Karpas-422 (cell line): Measurements from ENCODE around the gene RNU5D-1. TPM values are rescaled to one million over a fixed set of nuclear protein-coding genes. Genes with fewer than 3 reads are reported as not detected.

Experiments used
- DNase-seq: peaks from one replicate; pipeline ENCODE4 v3.0.0-alpha.2; 2015
- H2AFZ ChIP-seq: fragments of 200-600 bp; sonication (generic); 2 replicates; pipeline ENCODE4 v1.6.1; 2014; ENCODE audit warnings: antibody characterized with exemption, low read length, mixed read lengths
- H3K27ac ChIP-seq: fragments of 200-600 bp; sonication (generic); 2 replicates; pipeline ENCODE4 v1.5.1; 2014; ENCODE audit warnings: mild to moderate bottlenecking, low read length, moderate library complexity
- H3K27me3 ChIP-seq: fragments of 200-600 bp; sonication (generic); 2 replicates; pipeline ENCODE4 v1.6.1; 2014; ENCODE audit warnings: low read length, mixed read lengths
- H3K36me3 ChIP-seq: fragments of 200-600 bp; sonication (generic); 2 replicates; pipeline ENCODE4 v1.6.1; 2014; ENCODE audit warnings: low read length, mixed read lengths; ENCODE audit not compliant: insufficient read depth
- H3K4me1 ChIP-seq: fragments of 200-600 bp; sonication (generic); 2 replicates; pipeline ENCODE4 v1.6.1; 2014; ENCODE audit warnings: mild to moderate bottlenecking, low read length, mixed read lengths
- H3K4me2 ChIP-seq: fragments of 200-600 bp; sonication (generic); 2 replicates; pipeline ENCODE4 v1.6.1; 2014; ENCODE audit warnings: low read length, low read depth, mild to moderate bottlenecking; ENCODE audit not compliant: poor library complexity, severe bottlenecking
- H3K4me3 ChIP-seq: fragments of 200-600 bp; sonication (generic); 2 replicates; pipeline ENCODE4 v1.5.1; 2014; ENCODE audit warnings: mild to moderate bottlenecking, antibody characterized with exemption, low read length, mixed read lengths
- H3K79me2 ChIP-seq: fragments of 200-600 bp; sonication (generic); 2 replicates; pipeline ENCODE4 v1.6.1; 2014; ENCODE audit warnings: mild to moderate bottlenecking, low read length, mixed read lengths
- H3K9ac ChIP-seq: fragments of 200-600 bp; sonication (generic); 2 replicates; pipeline ENCODE4 v1.6.0; 2014; ENCODE audit warnings: low read length
- H3K9me2 ChIP-seq: fragments of 200-600 bp; sonication (generic), shearing (Covaris generic); replicated peaks from 2 replicates; pipeline ENCODE4 v1.6.0; 2014; ENCODE audit warnings: mild to moderate bottlenecking, low read length, moderate library complexity; ENCODE audit not compliant: insufficient read depth
- H3K9me3 ChIP-seq: fragments of 300-700, 200-600 bp; sonication (generic); 2 replicates; pipeline ENCODE4 v1.6.1; 2014; ENCODE audit warnings: low read length, mixed read lengths
- H4K20me1 ChIP-seq: fragments of 200-600 bp; sonication (generic); 2 replicates; pipeline ENCODE4 v1.6.1; 2014; ENCODE audit warnings: mild to moderate bottlenecking, antibody characterized with exemption, low read length, low read depth; ENCODE audit not compliant: insufficient read depth
- small RNA-seq: library from RNA; depleted of rRNA; stranded (forward); fragments of <200 nt; gene quantifications from one replicate; pipeline ENCODE3, GENCODE V24; 2014
- total RNA-seq: library from RNA; depleted of rRNA; stranded (reverse); fragments of >200 nt; shearing (Covaris generic); gene quantifications from 2 replicates; pipeline ENCODE4 v1.2.3, GENCODE V29; 2014; ENCODE audit warnings: low replicate concordance; rRNA removed

RNU5D-1 gene
- total RNA-seq, 1 experiment from 2014 or later = not detected

GRCh38 chr1:44681905-44682882 is 48.8 kb downstream of the RNU5D-1 start:
- Histone ChIP-seq H3K9me3 (no peaks in the 10 kb centered on the region), H3K27me3 (no peaks in the 10 kb centered on the region), H3K36me3 (0 out of 2 replicates have a peak, but pooled peaks cover 4% of the 10 kb centered on the region), H3K4me1 (peaks cover 27% of the 10 kb centered on the region), H3K79me2 (peaks cover 3% of the 10 kb centered on the region; the same call in 1 of the 2 replicates), H2AFZ (no peak overlapping the region), H3K4me3 (no peak overlapping the region), H3K4me2 (peak overlapping the region; percentile 20), H3K9me2 (no peaks in the 10 kb centered on the region), H4K20me1 (no peaks in the 10 kb centered on the region), H3K9ac (no peak overlapping the region), H3K27ac (no peak overlapping the region)
- DNase-seq = no peak

Small RNA genes within 50 kb of the gene (small RNA-seq; reads per million reads assigned to genes)
- gene RNU5D-1 (97.7 reads per million, percentile 99 among the genes with 10 or more reads in this experiment), gene RNU5F-1 (353 reads per million, percentile 99 among the genes with 10 or more reads in this experiment), gene SNORD38A (257 reads per million, percentile 99 among the genes with 10 or more reads in this experiment), gene SNORD38B (not detected), gene SNORD46 (887 reads per million, percentile 100 among the genes with 10 or more reads in this experiment), gene SNORD55 (not detected)

Other genes with a start within 250 kb of the RNU5D-1 start
- gene TMEM53, start 56.7 kb downstream of the RNU5D-1 start, total RNA-seq = 10.7 and 13.9 TPM in 2 replicates
- 5.4 and 7.7 TPM in 2 replicates for gene ARMH1, start 56.5 kb downstream of the RNU5D-1 start, total RNA-seq
- gene KIF2C, start 8.7 kb upstream of the RNU5D-1 start, total RNA-seq = 26.7 and 33.9 TPM in 2 replicates
- gene RPS8, start 44.4 kb upstream of the RNU5D-1 start, total RNA-seq = 3,372 and 3,624 TPM in 2 replicates
- gene BEST4, start 57.0 kb upstream of the RNU5D-1 start, total RNA-seq = 1.0 and 1.3 TPM in 2 replicates
- 11.8 and 18.2 TPM in 2 replicates for gene PLK3, start 69.2 kb upstream of the RNU5D-1 start, total RNA-seq
- gene DYNLT4, start 76.2 kb upstream of the RNU5D-1 start, total RNA-seq = not detected in 2 replicates
- gene BTBD19, start 77.4 kb upstream of the RNU5D-1 start, total RNA-seq = 0.69 and 0.75 TPM in 2 replicates
- 0.04 and 0.43 TPM in 2 replicates for gene PTCH2, start 112.1 kb upstream of the RNU5D-1 start, total RNA-seq